Measurements from ENCODE around the gene HSPA4.
"Not testable (repeated sequence)": the region's sequence is repeated elsewhere in the genome, so short reads cannot be mapped to it uniquely, and the experiment has no call there.

The HSPA4 gene

GRCh38 chr5:133032852-133033742 lies 18.7 kb upstream of the HSPA4 start:
- H3K4me3 ChIP-seq (ENCODE audit: low read depth, low read length), result no peak overlapping the region
- no peaks in the 10 kb centered on the region for H3K9me3 ChIP-seq (ENCODE audit: control insufficient read depth, low read length)
- H3K4me2 ChIP-seq (ENCODE audit: low read length), result no peak overlapping the region
- H3K27ac ChIP-seq, result no peak overlapping the region
- no peaks in the 10 kb centered on the region for H3K27me3 ChIP-seq (ENCODE audit: control insufficient read depth, insufficient read depth, low read length)
- peak overlapping the region; percentile 25 for H2AFZ ChIP-seq
- H3K79me2 ChIP-seq, result no peaks in the 10 kb centered on the region
- no peak for TF ChIP-seq CTCF (IDR thresholded peaks at IDR 0.05)
- no peak overlapping the region for H3K9ac ChIP-seq
- no peaks in the 10 kb centered on the region for H3K4me1 ChIP-seq
- H3K36me3 ChIP-seq (ENCODE audit: control insufficient read depth, insufficient read depth, low read length), result no peaks in the 10 kb centered on the region

DNA sequence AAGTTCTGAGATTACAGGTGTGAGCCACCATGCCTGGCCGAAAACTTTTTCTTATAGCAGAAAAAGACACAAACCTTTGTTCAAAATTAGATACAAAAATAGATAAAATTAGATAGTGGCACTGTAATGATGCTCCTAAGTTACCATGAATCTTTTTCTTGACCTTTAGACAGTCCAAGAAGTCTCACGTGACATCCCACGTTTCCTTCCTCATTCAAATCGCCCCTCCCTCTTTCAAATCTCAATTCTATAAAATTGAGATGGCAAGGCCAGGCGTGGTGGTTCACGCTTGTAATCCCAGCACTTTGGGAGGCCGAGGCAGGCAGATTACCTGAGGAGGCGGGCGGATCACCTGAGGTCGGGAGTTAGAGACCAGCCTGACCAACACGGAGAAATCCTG lies 17.7 kb upstream of the HSPA4 start:
- no peaks in the 10 kb centered on the region for H3K79me2 ChIP-seq
- no peak overlapping the region for H3K4me2 ChIP-seq (ENCODE audit: low read length)
- H3K4me1 ChIP-seq, result no peaks in the 10 kb centered on the region
- H2AFZ ChIP-seq, result no peak overlapping the region
- H3K27me3 ChIP-seq (ENCODE audit: control insufficient read depth, insufficient read depth, low read length), result no peaks in the 10 kb centered on the region
- no peak overlapping the region for H3K4me3 ChIP-seq (ENCODE audit: low read depth, low read length)
- H3K9me3 ChIP-seq (ENCODE audit: control insufficient read depth, low read length), result no peaks in the 10 kb centered on the region
- H3K27ac ChIP-seq, result no peak overlapping the region
- H3K36me3 ChIP-seq (ENCODE audit: control insufficient read depth, insufficient read depth, low read length), result no peaks in the 10 kb centered on the region
- no peak for TF ChIP-seq CTCF (IDR thresholded peaks at IDR 0.05)
- H3K9ac ChIP-seq, result no peak overlapping the region

GRCh38 chr5:133035224-133035623 lies 16.6 kb upstream of the HSPA4 start:
- Histone ChIP-seq H2AFZ (no peak overlapping the region), H3K79me2 (no peaks in the 10 kb centered on the region), H3K27me3 (ENCODE audit: control insufficient read depth, insufficient read depth, low read length) (no peaks in the 10 kb centered on the region), H3K27ac (no peak overlapping the region), H3K36me3 (ENCODE audit: control insufficient read depth, insufficient read depth, low read length) (no peaks in the 10 kb centered on the region), H3K4me1 (no peaks in the 10 kb centered on the region), H3K4me2 (ENCODE audit: low read length) (no peak overlapping the region), H3K4me3 (ENCODE audit: low read depth, low read length) (no peak overlapping the region), H3K9me3 (ENCODE audit: control insufficient read depth, low read length) (no peaks in the 10 kb centered on the region), H3K9ac (no peak overlapping the region)
- no peak for TF ChIP-seq CTCF (IDR thresholded peaks at IDR 0.05)

GRCh38 chr5:133036677-133037076 lies 15.1 kb upstream of the HSPA4 start:
- not testable (repeated sequence) for H3K27ac ChIP-seq; H3K36me3 ChIP-seq (ENCODE audit: control insufficient read depth, insufficient read depth, low read length); H3K79me2 ChIP-seq; H3K4me1 ChIP-seq; H3K27me3 ChIP-seq (ENCODE audit: control insufficient read depth, insufficient read depth, low read length); H3K4me2 ChIP-seq (ENCODE audit: low read length); H3K9ac ChIP-seq; H2AFZ ChIP-seq; H3K4me3 ChIP-seq (ENCODE audit: low read depth, low read length); H3K9me3 ChIP-seq (ENCODE audit: control insufficient read depth, low read length)

DNA sequence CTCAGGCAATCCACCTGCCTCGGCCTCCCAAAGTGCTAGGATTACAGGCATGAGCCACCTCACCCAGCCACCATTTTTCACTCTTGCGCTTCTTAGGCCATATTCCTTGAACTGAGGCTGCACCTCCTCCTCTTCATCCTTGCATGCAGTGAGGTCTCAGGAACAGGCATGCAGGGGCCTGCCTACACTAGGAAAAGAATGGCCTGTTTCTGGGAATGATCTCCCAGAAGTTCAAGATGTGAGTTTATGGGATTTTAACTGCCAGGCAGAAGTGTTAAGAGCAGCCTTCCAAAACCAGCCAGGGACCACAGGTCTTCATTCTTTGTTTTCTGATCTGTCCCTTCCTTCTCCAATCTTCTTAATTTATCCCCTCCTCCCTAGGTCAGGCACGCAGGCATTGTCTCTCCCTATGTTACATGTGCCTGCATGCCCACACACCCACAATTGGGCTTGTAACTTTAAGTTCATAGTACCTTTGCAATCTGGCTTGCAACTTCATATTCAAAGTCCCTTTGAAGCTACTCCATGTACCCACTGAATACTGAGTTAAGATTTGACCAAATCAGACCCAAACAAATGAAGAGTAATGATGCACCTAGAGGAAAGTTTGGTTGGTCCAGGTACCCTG lies 10.5 kb upstream of the HSPA4 start:
- H3K36me3 ChIP-seq (ENCODE audit: control insufficient read depth, insufficient read depth, low read length), result no peaks in the 10 kb centered on the region
- no peak for TF ChIP-seq CTCF (IDR thresholded peaks at IDR 0.05)
- no peaks in the 10 kb centered on the region for H3K9me3 ChIP-seq (ENCODE audit: control insufficient read depth, low read length)
- H3K4me1 ChIP-seq, result no peaks in the 10 kb centered on the region
- no peak overlapping the region for H3K4me3 ChIP-seq (ENCODE audit: low read depth, low read length)
- H3K79me2 ChIP-seq, result no peaks in the 10 kb centered on the region
- H2AFZ ChIP-seq, result no peak overlapping the region
- H3K4me2 ChIP-seq (ENCODE audit: low read length), result no peak overlapping the region
- H3K27ac ChIP-seq, result no peak overlapping the region
- H3K27me3 ChIP-seq (ENCODE audit: control insufficient read depth, insufficient read depth, low read length), result no peaks in the 10 kb centered on the region
- H3K9ac ChIP-seq, result no peak overlapping the region

Data from parathyroid adenoma (tissue), 2 donors.